CD4-positive, alpha-beta T cell (primary cell): ENCODE data around the gene SGSM1. TPM values are rescaled to one million over a fixed set of nuclear protein-coding genes. Genes with fewer than 3 reads are reported as not detected.

Experiments
- ATAC-seq: fragments of 200-7000 bp; cut with Tn5 transposase; one replicate; pipeline ENCODE4 v1.10.0; 2022; ENCODE audit warnings: mild to moderate bottlenecking; ENCODE audit not compliant: poor library complexity
- CTCF ChIA-PET: fragments of 350-600 bp; sonication (Branson Sonifier 250); formaldehyde crosslinking; loops from one replicate; lab custom pipeline; 2021; ENCODE audit warnings: antibody characterized with exemption, inconsistent platforms; lab: Charles Lee
- POLR2A ChIA-PET: fragments of 350-600 bp; sonication (Branson Sonifier 250); formaldehyde crosslinking; loops from one replicate; lab custom pipeline; 2021; ENCODE audit warnings: antibody characterized with exemption, inconsistent platforms; lab: Charles Lee
- DNase-seq, 14 experiments: peaks; one replicate each; pipeline ENCODE4 v3.0.0-alpha.2; 2013 to 2020; ENCODE audit warnings: mixed read lengths in 2 of 14
- H3K27ac ChIP-seq, 2 donors: one replicate each; pipeline versions ENCODE4 v1.5.1 to v1.7.0; 2013; ENCODE audit warnings: low read length in 2 of 2, low read depth in 1 of 2, mild to moderate bottlenecking in 1 of 2
- H3K27me3 ChIP-seq, 2 experiments: 1 replicate in 1 of 2; 2 replicates in 1 of 2; pipeline versions ENCODE4 v1.6.1 to v1.7.0; 2013; ENCODE audit warnings: low read length in 2 of 2, control low read depth in 1 of 2, mild to moderate bottlenecking in 1 of 2, moderate library complexity in 1 of 2; ENCODE audit not compliant: insufficient read depth in 2 of 2, control insufficient read depth in 1 of 2
- H3K36me3 ChIP-seq: one replicate; pipeline ENCODE4 v1.6.1; 2013; ENCODE audit warnings: low read length, control low read depth; ENCODE audit not compliant: insufficient read depth
- H3K4me1 ChIP-seq: one replicate; pipeline ENCODE4 v1.6.1; 2013; ENCODE audit warnings: low read length, control low read depth; ENCODE audit not compliant: insufficient read depth
- H3K4me3 ChIP-seq: one replicate; pipeline ENCODE4 v1.5.1; 2013; ENCODE audit warnings: mild to moderate bottlenecking, low read length, moderate library complexity
- H3K9me3 ChIP-seq, 2 experiments: 1 replicate in 1 of 2; 2 replicates in 1 of 2; pipeline versions ENCODE4 v1.6.1 to v1.7.0; 2013; ENCODE audit warnings: low read length in 2 of 2, mild to moderate bottlenecking in 2 of 2, control low read depth in 1 of 2, moderate library complexity in 1 of 2; ENCODE audit not compliant: control insufficient read depth in 1 of 2, insufficient read depth in 1 of 2
- H3K27ac Mint-ChIP-seq: one replicate; pipeline ENCODE4 v1.8.0; 2020; ENCODE audit warnings: mixed read lengths
- H3K27me3 Mint-ChIP-seq: one replicate; pipeline ENCODE4 v1.8.0; 2021; ENCODE audit warnings: mixed read lengths
- H3K36me3 Mint-ChIP-seq: one replicate; pipeline ENCODE4 v1.8.0; 2021; ENCODE audit warnings: low read depth, mixed read lengths
- H3K4me1 Mint-ChIP-seq: one replicate; pipeline ENCODE4 v1.8.0; 2021; ENCODE audit warnings: low read depth, mixed read lengths
- H3K4me3 Mint-ChIP-seq: one replicate; pipeline ENCODE4 v1.8.0; 2020; ENCODE audit warnings: mild to moderate bottlenecking, mixed read lengths
- H3K9me3 Mint-ChIP-seq: one replicate; pipeline ENCODE4 v1.8.0; 2020; ENCODE audit warnings: mixed read lengths
- intact Hi-C, 2 experiments: fragments of 100-400 bp; cut with DNase I in 1 of 2; cut with micrococcal nuclease in 1 of 2; formaldehyde crosslinking; loops; one replicate each; pipeline versions ENCODE4 v1.15.1 to v1.9.0; 2023 to 2025; cut with DNase I, micrococcal nuclease
- total RNA-seq, 174 experiments: library from RNA in 2 of 174; stranded (reverse) in 2 of 174; gene quantifications; one replicate each; pipeline ENCODE4 v1.2.3 and lab custom pipeline; 2021 to 2026
- TF ChIP-seq, protein P1 (sequence below): fragments of 200-600 bp; IDR thresholded peaks from one replicate; pipeline ENCODE4 v1.8.0; 2022; ENCODE audit warnings: antibody characterized with exemption, mild to moderate bottlenecking

SGSM1 gene
- total RNA-seq, 2 experiments from 2014 or later, result 1.3 to 1.9 TPM

- intact Hi-C loops, result no loop called here
- Mint-ChIP-seq H3K36me3 (no peaks in the 10 kb centered on the region), H3K9me3 (no peaks in the 10 kb centered on the region), H3K4me1 (no peaks in the 10 kb centered on the region), H3K4me3 (no peak overlapping the region), H3K27ac (no peak overlapping the region), H3K27me3 (no peaks in the 10 kb centered on the region)
- H3K36me3 ChIP-seq, result no peaks in the 10 kb centered on the region
- no peaks in the 10 kb centered on the region for H3K4me1 ChIP-seq
- TF ChIP-seq, protein P1, sequence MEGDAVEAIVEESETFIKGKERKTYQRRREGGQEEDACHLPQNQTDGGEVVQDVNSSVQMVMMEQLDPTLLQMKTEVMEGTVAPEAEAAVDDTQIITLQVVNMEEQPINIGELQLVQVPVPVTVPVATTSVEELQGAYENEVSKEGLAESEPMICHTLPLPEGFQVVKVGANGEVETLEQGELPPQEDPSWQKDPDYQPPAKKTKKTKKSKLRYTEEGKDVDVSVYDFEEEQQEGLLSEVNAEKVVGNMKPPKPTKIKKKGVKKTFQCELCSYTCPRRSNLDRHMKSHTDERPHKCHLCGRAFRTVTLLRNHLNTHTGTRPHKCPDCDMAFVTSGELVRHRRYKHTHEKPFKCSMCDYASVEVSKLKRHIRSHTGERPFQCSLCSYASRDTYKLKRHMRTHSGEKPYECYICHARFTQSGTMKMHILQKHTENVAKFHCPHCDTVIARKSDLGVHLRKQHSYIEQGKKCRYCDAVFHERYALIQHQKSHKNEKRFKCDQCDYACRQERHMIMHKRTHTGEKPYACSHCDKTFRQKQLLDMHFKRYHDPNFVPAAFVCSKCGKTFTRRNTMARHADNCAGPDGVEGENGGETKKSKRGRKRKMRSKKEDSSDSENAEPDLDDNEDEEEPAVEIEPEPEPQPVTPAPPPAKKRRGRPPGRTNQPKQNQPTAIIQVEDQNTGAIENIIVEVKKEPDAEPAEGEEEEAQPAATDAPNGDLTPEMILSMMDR, result no peak
- no peaks in the 10 kb centered on the region for H3K9me3 ChIP-seq
- no peaks in the 10 kb centered on the region for H3K27me3 ChIP-seq
- no peak overlapping the region for H3K4me3 ChIP-seq
- H3K27ac ChIP-seq, result no peak overlapping the region
- no peak for ATAC-seq
- no peak for DNase-seq
- POLR2A ChIA-PET, result no interaction called here
- CTCF ChIA-PET, result no interaction called here
Measured at GRCh38 chr22:24824915-24825314, 18.9 kb downstream of the SGSM1 start.

GRCh38 chr22:24826710-24827285 is 20.8 kb downstream of the SGSM1 start:
- ChIA-PET POLR2A (no interaction called here), CTCF (no interaction called here)
- Histone ChIP-seq H3K9me3 (no peaks in the 10 kb centered on the region), H3K4me3 (no peak overlapping the region), H3K4me1 (no peaks in the 10 kb centered on the region), H3K27ac (no peak overlapping the region), H3K36me3 (no peaks in the 10 kb centered on the region), H3K27me3 (no peaks in the 10 kb centered on the region)
- no peaks in the 10 kb centered on the region for H3K9me3 Mint-ChIP-seq
- no peak overlapping the region for H3K4me3 Mint-ChIP-seq
- no peak overlapping the region for H3K27ac Mint-ChIP-seq
- DNase-seq (no peak), ATAC-seq (no peak)
- H3K4me1 Mint-ChIP-seq, result no peaks in the 10 kb centered on the region
- no peaks in the 10 kb centered on the region for H3K27me3 Mint-ChIP-seq
- intact Hi-C loops, result no loop called here
- H3K36me3 Mint-ChIP-seq, result no peaks in the 10 kb centered on the region
- TF ChIP-seq, protein P1, result no peak

DNA sequence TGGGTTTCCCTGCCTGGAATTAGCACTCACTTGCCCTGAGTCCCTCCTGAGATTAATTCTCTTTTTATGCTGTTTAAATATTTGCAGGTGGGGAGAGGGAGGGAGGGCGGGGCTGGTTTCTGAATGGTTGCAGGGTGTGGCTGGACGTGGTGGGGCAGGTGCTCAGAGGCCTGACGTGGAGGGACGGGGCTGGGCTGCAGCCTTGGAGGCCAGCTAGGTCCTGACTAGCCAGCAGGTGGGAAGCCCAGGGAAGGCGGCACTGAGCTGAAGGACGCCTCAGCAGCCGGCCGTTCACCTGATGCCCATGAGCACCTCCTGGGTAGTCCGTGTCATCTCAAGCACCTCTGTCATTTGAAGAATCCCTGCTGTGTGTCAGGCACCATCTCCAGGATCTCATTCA is 21.3 kb downstream of the SGSM1 start:
- DNase-seq, result no peak
- H3K36me3 Mint-ChIP-seq, result no peaks in the 10 kb centered on the region
- H3K4me3 Mint-ChIP-seq, result no peak overlapping the region
- no peaks in the 10 kb centered on the region for H3K27me3 ChIP-seq
- H3K4me3 ChIP-seq, result no peak overlapping the region
- TF ChIP-seq, protein P1, result no peak
- no peaks in the 10 kb centered on the region for H3K27me3 Mint-ChIP-seq
- no peak overlapping the region for H3K27ac Mint-ChIP-seq
- no peaks in the 10 kb centered on the region for H3K9me3 Mint-ChIP-seq
- ATAC-seq, result no peak
- no peaks in the 10 kb centered on the region for H3K9me3 ChIP-seq
- POLR2A ChIA-PET, result no interaction called here
- H3K4me1 ChIP-seq, result no peaks in the 10 kb centered on the region
- CTCF ChIA-PET, result no interaction called here
- H3K27ac ChIP-seq, result no peak overlapping the region
- no peaks in the 10 kb centered on the region for H3K4me1 Mint-ChIP-seq
- intact Hi-C loops, result no loop called here
- H3K36me3 ChIP-seq, result no peaks in the 10 kb centered on the region
